ENCODE results near the gene TRAPPC3.

The TRAPPC3 gene

GRCh38 chr1:36160388-36160948, 11.2 kb upstream of the TRAPPC3 start (continued):
- TF ChIP-seq, protein P1, sequence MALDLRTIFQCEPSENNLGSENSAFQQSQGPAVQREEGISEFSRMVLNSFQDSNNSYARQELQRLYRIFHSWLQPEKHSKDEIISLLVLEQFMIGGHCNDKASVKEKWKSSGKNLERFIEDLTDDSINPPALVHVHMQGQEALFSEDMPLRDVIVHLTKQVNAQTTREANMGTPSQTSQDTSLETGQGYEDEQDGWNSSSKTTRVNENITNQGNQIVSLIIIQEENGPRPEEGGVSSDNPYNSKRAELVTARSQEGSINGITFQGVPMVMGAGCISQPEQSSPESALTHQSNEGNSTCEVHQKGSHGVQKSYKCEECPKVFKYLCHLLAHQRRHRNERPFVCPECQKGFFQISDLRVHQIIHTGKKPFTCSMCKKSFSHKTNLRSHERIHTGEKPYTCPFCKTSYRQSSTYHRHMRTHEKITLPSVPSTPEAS (tag by site-specific recombination; IDR thresholded peaks at IDR 0.05): no peak
- TF ChIP-seq ZNF2 (tag by site-specific recombination; IDR thresholded peaks at IDR 0.05): no peak
- TF ChIP-seq, protein P2, sequence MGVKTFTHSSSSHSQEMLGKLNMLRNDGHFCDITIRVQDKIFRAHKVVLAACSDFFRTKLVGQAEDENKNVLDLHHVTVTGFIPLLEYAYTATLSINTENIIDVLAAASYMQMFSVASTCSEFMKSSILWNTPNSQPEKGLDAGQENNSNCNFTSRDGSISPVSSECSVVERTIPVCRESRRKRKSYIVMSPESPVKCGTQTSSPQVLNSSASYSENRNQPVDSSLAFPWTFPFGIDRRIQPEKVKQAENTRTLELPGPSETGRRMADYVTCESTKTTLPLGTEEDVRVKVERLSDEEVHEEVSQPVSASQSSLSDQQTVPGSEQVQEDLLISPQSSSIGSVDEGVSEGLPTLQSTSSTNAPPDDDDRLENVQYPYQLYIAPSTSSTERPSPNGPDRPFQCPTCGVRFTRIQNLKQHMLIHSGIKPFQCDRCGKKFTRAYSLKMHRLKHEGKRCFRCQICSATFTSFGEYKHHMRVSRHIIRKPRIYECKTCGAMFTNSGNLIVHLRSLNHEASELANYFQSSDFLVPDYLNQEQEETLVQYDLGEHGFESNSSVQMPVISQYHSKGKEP (tag by site-specific recombination; IDR thresholded peaks at IDR 0.05): no peak
- no peak for TF ChIP-seq ZNF223 (tag by site-specific recombination; IDR thresholded peaks at IDR 0.05)
- no peak for TF ChIP-seq ZNF274 (IDR thresholded peaks at IDR 0.05; ENCODE audit: low read length)
- no peak for TF ChIP-seq ZNF274 (tag by site-specific recombination; IDR thresholded peaks at IDR 0.05; ENCODE audit: borderline replicate concordance)
- no peak for TF ChIP-seq ZNF549 (tag by site-specific recombination; IDR thresholded peaks at IDR 0.05)
- TF ChIP-seq, protein P3, sequence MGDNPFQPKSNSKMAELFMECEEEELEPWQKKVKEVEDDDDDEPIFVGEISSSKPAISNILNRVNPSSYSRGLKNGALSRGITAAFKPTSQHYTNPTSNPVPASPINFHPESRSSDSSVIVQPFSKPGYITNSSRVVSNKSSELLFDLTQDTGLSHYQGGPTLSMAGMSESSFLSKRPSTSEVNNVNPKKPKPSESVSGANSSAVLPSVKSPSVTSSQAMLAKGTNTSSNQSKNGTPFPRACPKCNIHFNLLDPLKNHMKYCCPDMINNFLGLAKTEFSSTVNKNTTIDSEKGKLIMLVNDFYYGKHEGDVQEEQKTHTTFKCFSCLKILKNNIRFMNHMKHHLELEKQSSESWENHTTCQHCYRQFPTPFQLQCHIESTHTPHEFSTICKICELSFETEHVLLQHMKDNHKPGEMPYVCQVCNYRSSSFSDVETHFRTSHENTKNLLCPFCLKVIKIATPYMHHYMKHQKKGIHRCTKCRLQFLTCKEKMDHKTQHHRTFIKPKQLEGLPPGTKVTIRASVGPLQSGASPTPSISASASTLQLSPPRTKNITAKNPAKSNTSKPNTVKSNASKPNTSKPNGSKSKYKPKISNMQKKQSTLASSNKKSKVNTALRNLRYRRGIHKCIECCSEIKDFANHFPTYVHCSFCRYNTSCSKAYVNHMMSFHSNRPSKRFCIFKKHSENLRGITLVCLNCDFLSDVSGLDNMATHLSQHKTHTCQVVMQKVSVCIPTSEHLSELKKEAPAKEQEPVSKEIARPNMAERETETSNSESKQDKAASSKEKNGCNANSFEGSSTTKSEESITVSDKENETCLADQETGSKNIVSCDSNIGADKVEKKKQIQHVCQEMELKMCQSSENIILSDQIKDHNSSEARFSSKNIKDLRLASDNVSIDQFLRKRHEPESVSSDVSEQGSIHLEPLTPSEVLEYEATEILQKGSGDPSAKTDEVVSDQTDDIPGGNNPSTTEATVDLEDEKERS (tag by site-specific recombination; IDR thresholded peaks at IDR 0.05): no peak
- TF ChIP-seq, protein P4, sequence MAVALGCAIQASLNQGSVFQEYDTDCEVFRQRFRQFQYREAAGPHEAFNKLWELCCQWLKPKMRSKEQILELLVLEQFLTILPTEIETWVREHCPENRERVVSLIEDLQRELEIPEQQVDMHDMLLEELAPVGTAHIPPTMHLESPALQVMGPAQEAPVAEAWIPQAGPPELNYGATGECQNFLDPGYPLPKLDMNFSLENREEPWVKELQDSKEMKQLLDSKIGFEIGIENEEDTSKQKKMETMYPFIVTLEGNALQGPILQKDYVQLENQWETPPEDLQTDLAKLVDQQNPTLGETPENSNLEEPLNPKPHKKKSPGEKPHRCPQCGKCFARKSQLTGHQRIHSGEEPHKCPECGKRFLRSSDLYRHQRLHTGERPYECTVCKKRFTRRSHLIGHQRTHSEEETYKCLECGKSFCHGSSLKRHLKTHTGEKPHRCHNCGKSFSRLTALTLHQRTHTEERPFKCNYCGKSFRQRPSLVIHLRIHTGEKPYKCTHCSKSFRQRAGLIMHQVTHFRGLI (tag by site-specific recombination; IDR thresholded peaks at IDR 0.05): no peak
- TF ChIP-seq, protein P5, sequence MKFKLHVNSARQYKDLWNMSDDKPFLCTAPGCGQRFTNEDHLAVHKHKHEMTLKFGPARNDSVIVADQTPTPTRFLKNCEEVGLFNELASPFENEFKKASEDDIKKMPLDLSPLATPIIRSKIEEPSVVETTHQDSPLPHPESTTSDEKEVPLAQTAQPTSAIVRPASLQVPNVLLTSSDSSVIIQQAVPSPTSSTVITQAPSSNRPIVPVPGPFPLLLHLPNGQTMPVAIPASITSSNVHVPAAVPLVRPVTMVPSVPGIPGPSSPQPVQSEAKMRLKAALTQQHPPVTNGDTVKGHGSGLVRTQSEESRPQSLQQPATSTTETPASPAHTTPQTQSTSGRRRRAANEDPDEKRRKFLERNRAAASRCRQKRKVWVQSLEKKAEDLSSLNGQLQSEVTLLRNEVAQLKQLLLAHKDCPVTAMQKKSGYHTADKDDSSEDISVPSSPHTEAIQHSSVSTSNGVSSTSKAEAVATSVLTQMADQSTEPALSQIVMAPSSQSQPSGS (tag by site-specific recombination; IDR thresholded peaks at IDR 0.05; ENCODE audit: low read depth): no peak
- no peak for TF ChIP-seq ZNF138 (tag by site-specific recombination; IDR thresholded peaks at IDR 0.05; ENCODE audit: borderline replicate concordance)
- no peak for TF ChIP-seq ZFP69B (tag by site-specific recombination; IDR thresholded peaks at IDR 0.05)
- no peak for TF ChIP-seq MZF1 (tag by site-specific recombination; IDR thresholded peaks at IDR 0.05; ENCODE audit: borderline replicate concordance)
- no peak for TF ChIP-seq ZNF19 (tag by site-specific recombination; IDR thresholded peaks at IDR 0.05; ENCODE audit: low read depth)
- TF ChIP-seq ZNF155 (tag by site-specific recombination; IDR thresholded peaks at IDR 0.05): no peak
- TF ChIP-seq ZNF362 (tag by site-specific recombination; IDR thresholded peaks at IDR 0.05): no peak
- TF ChIP-seq SCRT2 (tag by site-specific recombination; IDR thresholded peaks at IDR 0.05): peak; percentile 47; the same call in 1 of the 2 replicates
- peak; percentile 97 for TF ChIP-seq ZNF335 (tag by site-specific recombination; conservative IDR thresholded peaks at IDR 0.05)
- TF ChIP-seq, protein P6, sequence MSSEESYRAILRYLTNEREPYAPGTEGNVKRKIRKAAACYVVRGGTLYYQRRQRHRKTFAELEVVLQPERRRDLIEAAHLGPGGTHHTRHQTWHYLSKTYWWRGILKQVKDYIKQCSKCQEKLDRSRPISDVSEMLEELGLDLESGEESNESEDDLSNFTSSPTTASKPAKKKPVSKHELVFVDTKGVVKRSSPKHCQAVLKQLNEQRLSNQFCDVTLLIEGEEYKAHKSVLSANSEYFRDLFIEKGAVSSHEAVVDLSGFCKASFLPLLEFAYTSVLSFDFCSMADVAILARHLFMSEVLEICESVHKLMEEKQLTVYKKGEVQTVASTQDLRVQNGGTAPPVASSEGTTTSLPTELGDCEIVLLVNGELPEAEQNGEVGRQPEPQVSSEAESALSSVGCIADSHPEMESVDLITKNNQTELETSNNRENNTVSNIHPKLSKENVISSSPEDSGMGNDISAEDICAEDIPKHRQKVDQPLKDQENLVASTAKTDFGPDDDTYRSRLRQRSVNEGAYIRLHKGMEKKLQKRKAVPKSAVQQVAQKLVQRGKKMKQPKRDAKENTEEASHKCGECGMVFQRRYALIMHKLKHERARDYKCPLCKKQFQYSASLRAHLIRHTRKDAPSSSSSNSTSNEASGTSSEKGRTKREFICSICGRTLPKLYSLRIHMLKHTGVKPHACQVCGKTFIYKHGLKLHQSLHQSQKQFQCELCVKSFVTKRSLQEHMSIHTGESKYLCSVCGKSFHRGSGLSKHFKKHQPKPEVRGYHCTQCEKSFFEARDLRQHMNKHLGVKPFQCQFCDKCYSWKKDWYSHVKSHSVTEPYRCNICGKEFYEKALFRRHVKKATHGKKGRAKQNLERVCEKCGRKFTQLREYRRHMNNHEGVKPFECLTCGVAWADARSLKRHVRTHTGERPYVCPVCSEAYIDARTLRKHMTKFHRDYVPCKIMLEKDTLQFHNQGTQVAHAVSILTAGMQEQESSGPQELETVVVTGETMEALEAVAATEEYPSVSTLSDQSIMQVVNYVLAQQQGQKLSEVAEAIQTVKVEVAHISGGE (tag by site-specific recombination; conservative IDR thresholded peaks at IDR 0.05; ENCODE audit: low read depth): no peak
- TF ChIP-seq ZNF341 (tag by site-specific recombination; IDR thresholded peaks at IDR 0.05; ENCODE audit: low read depth): peak; percentile 42
